Retinal pigment epithelial cell (primary cell): ENCODE data around the gene TMEM44.

Experiments
- DNase-seq: peaks from one replicate; pipeline ENCODE4 v3.0.0-alpha.2; 2010; ENCODE audit warnings: low read depth
- H3K4me3 ChIP-seq: 2 replicates; pipeline ENCODE4 v1.5.1; 2011; ENCODE audit warnings: mild to moderate bottlenecking, low read length, control low read depth, moderate library complexity
- TF ChIP-seq, protein P1 (sequence below): conservative IDR thresholded peaks from 2 replicates; pipeline ENCODE4 v1.5.1; 2011; ENCODE audit warnings: low read depth, low read length, control low read depth, inconsistent platforms

The TMEM44 gene

DNA sequence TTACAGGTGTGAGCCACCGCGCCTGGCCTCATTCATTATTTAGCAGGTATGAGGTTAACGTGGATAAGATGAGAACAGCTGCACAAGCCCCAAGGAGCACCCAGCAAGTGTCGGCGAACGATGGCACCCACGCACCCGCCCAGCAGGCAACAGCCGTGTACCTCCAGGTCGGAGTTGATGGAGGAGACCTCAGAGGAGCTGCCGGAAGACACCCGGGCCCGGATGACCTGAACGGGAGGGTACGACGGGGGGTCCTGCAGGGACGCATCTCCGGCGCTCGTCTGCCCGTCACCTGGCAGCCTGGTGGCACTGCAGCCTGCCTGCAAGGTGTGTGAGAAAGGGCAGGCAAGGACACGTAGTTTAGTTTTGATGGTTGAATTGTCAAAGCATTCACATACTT, 29.1 kb downstream of the TMEM44 start:
- TF ChIP-seq, protein P1, sequence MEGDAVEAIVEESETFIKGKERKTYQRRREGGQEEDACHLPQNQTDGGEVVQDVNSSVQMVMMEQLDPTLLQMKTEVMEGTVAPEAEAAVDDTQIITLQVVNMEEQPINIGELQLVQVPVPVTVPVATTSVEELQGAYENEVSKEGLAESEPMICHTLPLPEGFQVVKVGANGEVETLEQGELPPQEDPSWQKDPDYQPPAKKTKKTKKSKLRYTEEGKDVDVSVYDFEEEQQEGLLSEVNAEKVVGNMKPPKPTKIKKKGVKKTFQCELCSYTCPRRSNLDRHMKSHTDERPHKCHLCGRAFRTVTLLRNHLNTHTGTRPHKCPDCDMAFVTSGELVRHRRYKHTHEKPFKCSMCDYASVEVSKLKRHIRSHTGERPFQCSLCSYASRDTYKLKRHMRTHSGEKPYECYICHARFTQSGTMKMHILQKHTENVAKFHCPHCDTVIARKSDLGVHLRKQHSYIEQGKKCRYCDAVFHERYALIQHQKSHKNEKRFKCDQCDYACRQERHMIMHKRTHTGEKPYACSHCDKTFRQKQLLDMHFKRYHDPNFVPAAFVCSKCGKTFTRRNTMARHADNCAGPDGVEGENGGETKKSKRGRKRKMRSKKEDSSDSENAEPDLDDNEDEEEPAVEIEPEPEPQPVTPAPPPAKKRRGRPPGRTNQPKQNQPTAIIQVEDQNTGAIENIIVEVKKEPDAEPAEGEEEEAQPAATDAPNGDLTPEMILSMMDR, result no peak
- H3K4me3 ChIP-seq, result no peak overlapping the region
- no peak for DNase-seq

DNA sequence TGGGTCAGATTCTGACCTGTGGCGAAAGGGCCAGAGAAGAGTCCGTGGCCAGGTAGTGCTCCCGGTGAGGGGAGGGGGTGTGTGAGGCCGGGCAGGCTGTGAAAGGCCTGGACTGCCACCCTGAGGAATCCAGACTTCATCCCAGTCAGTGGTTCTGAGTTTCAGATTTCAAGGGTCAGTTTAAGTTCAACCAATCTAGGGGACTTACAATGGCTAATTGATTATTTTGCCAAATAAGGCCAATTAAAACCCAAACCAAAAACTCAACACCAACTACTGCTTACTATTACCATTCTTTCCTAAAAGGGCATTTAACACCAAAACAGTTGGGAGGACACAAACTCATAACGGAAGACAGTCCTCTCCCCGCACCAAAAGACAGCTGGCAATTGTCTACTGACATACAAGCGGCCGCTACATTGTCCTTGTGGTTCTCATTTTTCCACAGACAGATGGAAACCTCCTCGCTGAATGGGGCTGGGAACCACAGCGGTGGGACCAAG, 30.5 kb downstream of the TMEM44 start:
- DNase-seq, result no peak
- TF ChIP-seq, protein P1, result peak; percentile 30
- no peak overlapping the region for H3K4me3 ChIP-seq

DNA sequence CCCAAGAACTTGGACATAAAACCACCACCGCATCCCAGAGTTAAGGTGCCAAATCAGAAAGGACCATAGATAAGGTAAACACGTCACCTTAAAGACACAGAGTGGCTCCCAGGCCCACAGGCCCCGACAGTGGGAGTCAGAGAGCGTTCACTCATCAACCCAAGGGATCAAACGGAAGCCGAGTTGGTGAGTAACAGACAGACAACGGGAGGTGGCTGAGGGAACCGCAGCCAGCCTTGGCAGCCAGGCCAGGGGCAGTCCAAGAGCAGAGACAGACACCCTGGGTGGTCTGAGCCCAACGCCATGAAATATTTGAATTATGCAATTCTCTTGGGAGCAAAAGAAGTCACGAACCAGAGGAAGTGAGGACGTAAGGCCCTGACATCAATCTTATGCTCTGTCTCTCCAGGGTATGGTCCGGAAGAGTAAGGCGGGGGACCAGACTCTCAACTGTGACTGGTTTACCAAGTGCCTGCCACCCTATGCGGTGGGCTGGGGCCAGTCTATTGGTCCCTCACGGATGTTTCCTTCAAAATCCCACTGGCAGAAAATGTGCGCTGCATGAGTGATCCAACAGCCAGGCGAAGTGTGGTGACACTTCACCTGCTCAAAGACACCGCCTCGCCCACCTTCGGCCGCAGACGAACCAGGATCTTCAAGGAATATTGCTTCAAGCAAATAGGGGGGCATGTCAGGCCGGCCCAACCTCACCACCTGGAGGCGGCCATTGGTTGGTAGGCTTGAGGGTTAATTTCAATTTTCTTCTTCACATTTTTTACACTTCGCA, 34.3 kb downstream of the TMEM44 start:
- no peak overlapping the region for H3K4me3 ChIP-seq
- DNase-seq, result no peak
- TF ChIP-seq, protein P1, result no peak

DNA sequence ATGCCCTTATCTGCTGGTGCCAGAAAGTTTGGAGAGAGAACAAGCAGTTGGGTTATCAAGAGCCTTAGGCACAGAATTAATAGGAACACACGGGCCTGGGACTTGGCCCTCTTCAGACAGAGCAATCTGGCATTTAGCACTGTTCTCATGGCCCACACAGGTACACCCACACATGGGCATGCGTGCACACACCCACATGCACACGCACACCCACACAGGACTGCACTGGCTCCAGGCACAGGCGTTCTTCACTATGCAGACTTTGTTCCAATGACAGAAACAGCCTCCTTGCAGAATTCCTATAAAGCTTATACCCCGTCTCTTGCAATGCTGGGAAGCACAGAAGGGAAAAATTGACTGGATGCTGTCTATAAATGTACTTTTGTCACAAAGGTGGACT, 36.3 kb downstream of the TMEM44 start:
- H3K4me3 ChIP-seq, result no peak overlapping the region
- DNase-seq, result no peak
- TF ChIP-seq, protein P1, result no peak

DNA sequence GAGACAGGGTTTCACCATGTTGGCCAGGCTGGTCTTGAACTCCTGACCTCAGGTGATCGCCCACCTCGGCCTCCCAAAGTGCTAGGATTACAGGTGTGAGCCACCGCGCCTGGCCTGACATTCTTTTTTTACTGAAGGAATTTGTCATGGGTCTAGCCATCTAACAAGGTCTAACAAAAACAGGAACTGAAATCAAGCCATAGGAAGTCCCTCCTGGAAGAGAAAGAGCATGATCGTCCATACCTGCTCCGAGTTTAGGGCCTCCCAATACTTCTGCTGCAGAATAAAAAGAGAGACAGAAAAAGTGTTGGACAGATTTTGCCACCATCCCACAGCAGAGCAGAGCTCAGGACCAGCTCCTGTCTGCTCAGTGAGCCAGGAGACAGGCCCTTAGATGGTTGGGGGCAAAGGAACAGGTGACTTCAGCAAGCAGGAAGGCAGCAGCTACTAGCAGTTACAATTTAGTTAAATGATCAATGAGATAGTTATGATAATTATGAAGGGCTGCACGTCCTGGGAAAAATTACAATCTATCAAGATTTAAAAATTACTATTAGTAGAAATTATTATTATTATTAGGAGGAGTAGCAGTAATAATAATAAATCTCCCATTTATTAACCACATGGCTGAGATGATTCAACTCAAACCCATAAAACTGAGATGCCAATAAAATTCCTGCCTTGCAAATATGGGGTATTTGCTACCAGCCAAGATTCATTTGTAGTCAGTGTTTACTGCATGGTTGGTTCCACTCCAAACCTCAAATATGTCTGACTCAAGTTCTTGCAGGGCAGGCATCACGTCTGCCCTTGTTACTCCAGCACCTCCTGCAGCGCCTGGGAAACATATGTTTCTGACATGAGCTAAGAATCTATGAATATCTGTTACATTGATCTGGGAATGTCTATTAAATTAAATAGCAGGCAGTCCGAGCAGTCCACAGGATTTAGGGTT, 40.1 kb downstream of the TMEM44 start:
- DNase-seq, result peak; percentile 99
- H3K4me3 ChIP-seq, result no peak overlapping the region
- TF ChIP-seq, protein P1, result peak; percentile 19

DNA sequence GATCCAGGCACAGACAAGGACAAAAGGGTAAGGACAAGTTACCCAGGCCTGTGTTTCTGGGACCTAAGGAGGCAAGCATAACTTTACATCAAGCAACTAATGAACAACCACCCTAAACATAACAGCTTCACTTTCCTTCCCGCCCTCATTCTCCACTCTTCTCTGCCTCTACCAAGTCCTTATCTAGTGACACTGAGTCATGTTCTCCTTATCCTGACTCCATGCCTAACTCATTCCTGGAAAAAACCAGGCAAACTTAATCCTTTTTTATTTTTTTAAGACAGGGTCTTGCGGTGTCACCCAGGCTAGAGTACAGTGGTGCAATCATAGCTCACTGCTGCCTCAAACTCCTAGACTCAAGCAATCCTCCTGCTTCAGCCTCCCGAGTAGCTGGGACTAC, 44.5 kb downstream of the TMEM44 start:
- no peak overlapping the region for H3K4me3 ChIP-seq
- no peak for DNase-seq
- TF ChIP-seq, protein P1, result no peak
